Liver (tissue), 9 donors: ENCODE measurements around the gene NFATC2. TPM values are rescaled to one million over a fixed set of nuclear protein-coding genes. Genes with fewer than 3 reads are reported as not detected.
"Not testable (repeated sequence)": the region's sequence is repeated elsewhere in the genome, so short reads cannot be mapped to it uniquely, and the experiment has no call there.

ENCODE experiments used
- DNase-seq: peaks from one replicate; pipeline ENCODE4 v3.0.0-alpha.2; 2017; ENCODE audit warnings: low spot score
- H3K27ac ChIP-seq, 2 donors: one replicate each; pipeline ENCODE4 v1.7.0; 2013; ENCODE audit warnings: inconsistent platforms in 2 of 2, low read length in 2 of 2, control low read depth in 1 of 2, low read depth in 1 of 2, mild to moderate bottlenecking in 1 of 2
- H3K27me3 ChIP-seq, 4 donors: one replicate each; pipeline versions ENCODE4 v1.6.1 to v1.7.0; 2013; ENCODE audit warnings: low read length in 3 of 4, inconsistent platforms in 1 of 4, mild to moderate bottlenecking in 1 of 4, moderate library complexity in 1 of 4; ENCODE audit not compliant: control insufficient read depth in 4 of 4, insufficient read depth in 4 of 4
- H3K36me3 ChIP-seq, 4 donors: one replicate each; pipeline versions ENCODE4 v1.6.1 to v1.7.0; 2013; ENCODE audit warnings: low read length in 3 of 4, mild to moderate bottlenecking in 3 of 4, low read depth in 1 of 4, moderate library complexity in 1 of 4; ENCODE audit not compliant: control insufficient read depth in 4 of 4, insufficient read depth in 3 of 4
- H3K4me1 ChIP-seq, 4 donors: one replicate each; pipeline versions ENCODE4 v1.6.1 to v1.7.0; 2013; ENCODE audit warnings: low read length in 3 of 4, mild to moderate bottlenecking in 3 of 4, moderate library complexity in 1 of 4; ENCODE audit not compliant: control insufficient read depth in 4 of 4, insufficient read depth in 4 of 4
- H3K4me3 ChIP-seq, 3 donors: one replicate each; pipeline versions ENCODE4 v1.6.1 to v1.7.0; 2013; ENCODE audit warnings: low read length in 3 of 3, control low read depth in 1 of 3, low read depth in 1 of 3, mild to moderate bottlenecking in 1 of 3
- H3K9ac ChIP-seq, 2 donors: one replicate each; pipeline ENCODE4 v1.7.0; 2013; ENCODE audit warnings: low read length in 2 of 2, mild to moderate bottlenecking in 2 of 2, moderate library complexity in 2 of 2, control low read depth in 1 of 2, low read depth in 1 of 2
- H3K9me3 ChIP-seq, 4 donors: one replicate each; pipeline versions ENCODE4 v1.6.1 to v1.7.0; 2013; ENCODE audit warnings: low read length in 3 of 4; ENCODE audit not compliant: control insufficient read depth in 4 of 4
- EGR1 ChIP-seq, 2 donors: IDR thresholded peaks; 2 replicates each; pipeline ENCODE4 v1.6.1; 2016 to 2018; ENCODE audit warnings: antibody characterized with exemption in 2 of 2, low read depth in 2 of 2
- FOXA1 ChIP-seq: IDR thresholded peaks from 2 replicates; pipeline ENCODE4 v1.6.1; 2016; ENCODE audit warnings: antibody characterized with exemption
- JUND ChIP-seq, 2 donors: IDR thresholded peaks; 2 replicates each; pipeline ENCODE4 v1.6.1; 2016; ENCODE audit warnings: antibody characterized with exemption in 2 of 2
- NR2F2 ChIP-seq: IDR thresholded peaks from 2 replicates; pipeline ENCODE4 v1.6.1; 2016; ENCODE audit warnings: antibody characterized with exemption
- RAD21 ChIP-seq, 2 donors: IDR thresholded peaks; 2 replicates each; pipeline ENCODE4 v1.6.1; 2016; ENCODE audit warnings: antibody characterized with exemption in 2 of 2, mild to moderate bottlenecking in 2 of 2
- YY1 ChIP-seq: IDR thresholded peaks from 2 replicates; pipeline ENCODE4 v1.6.1; 2016; ENCODE audit warnings: antibody characterized with exemption, mild to moderate bottlenecking
- WGBS: extraction: QIAGEN DNeasy Blood & Tissue Kit; methylation state at CpG from one replicate; pipeline ENCODE4 v1.1.7; 2013; 5-methylcytosine and 5-hydroxymethylcytosine counted together
- polyA plus RNA-seq, 2 donors: library from polyadenylated mRNA; stranded (reverse) in 1 of 2; unstranded in 1 of 2; fragments of 200-250 nt in 1 of 2; fragments of >200 nt in 1 of 2; fragmentation: Nextera tagmentation in 1 of 2; extraction: Ambion mirVana in 1 of 2; gene quantifications; one replicate each; pipeline versions ENCODE4 v1.2.1 to v1.2.3, GENCODE V29; 2013 to 2015
- total RNA-seq, 2 donors: library from RNA; depleted of rRNA; stranded (reverse); fragments of >200 nt; gene quantifications; one replicate each; pipeline ENCODE4 v1.2.3, GENCODE V29; 2014
- TF ChIP-seq, protein P1 (sequence below): fragments of 150-350 bp; IDR thresholded peaks from 2 replicates; pipeline ENCODE4 v1.5.1; 2017; ENCODE audit warnings: improper control_type of control experiment, low read depth, low read length; ENCODE audit not compliant: missing input control
- TF ChIP-seq, protein P2 (sequence below): IDR thresholded peaks from 2 replicates; pipeline ENCODE4 v1.6.1; 2016; ENCODE audit warnings: antibody characterized with exemption, mild to moderate bottlenecking
- TF ChIP-seq, protein P3 (sequence below): IDR thresholded peaks from 2 replicates; pipeline ENCODE4 v1.6.1; 2016; ENCODE audit warnings: antibody characterized with exemption
- donor health status: healthy.
- donor health status: healthy.
- donor health status: healthy.
- donor health status: healthy.
- donor health status: healthy.

Gene NFATC2
- total and polyA plus RNA-seq, 4 donors: 1.2 to 6.7 (median 2.6) TPM

DNA sequence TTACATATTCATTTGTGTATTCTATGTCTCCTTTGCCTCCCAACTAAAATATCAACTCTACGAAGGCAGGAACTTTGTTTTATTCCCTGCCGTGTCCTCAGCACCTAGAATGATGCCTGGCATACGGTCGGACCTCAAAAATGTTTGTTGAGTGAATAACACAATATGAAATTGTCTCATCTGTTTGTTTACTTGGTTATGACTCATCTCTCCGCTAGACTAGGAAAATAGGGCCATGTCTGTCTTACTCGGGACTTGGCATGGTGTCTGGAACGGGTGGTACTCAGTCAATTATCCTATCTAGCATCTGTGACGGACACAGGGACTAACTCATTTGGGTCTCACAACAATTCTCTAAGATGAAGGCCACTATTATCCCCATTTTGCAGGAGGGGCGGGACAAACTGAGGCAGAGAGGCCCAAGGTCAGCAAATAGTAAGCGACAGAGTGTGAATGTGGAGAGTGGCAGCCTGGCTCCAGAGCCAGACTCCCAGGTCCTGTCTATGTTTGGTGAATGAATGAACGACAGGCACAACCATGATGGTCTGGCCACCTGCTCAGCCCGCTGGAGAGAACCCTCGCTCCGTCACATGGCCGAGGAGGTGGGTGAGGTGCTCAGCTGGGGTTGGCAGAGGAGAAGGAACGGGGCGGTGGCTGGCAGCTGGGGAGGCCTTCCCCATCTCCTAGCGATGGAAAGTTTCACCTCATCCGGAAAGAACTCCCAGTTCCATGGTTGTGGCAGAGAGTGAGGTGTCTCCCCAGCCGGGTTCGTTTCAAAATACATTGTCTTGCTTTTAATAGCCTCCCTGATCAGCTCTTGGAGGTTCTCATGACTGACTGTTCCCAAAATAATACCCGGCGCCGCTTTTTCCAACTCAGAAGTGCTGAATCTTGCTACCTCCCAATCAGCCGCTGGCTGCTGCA is 27.6 kb upstream of the NFATC2 start:
- Histone ChIP-seq H3K4me3 (no peak overlapping the region), H3K27me3 (no peaks in the 10 kb centered on the region), H3K9me3 (no peaks in the 10 kb centered on the region), H3K36me3 (no peaks in the 10 kb centered on the region), H3K27ac (no peak overlapping the region), H3K9ac (no peak overlapping the region), H3K4me1 (no peaks in the 10 kb centered on the region)
- DNase-seq: no peak
- 82% methylated on average over 25 of the region's 25 CpGs for WGBS
- TF ChIP-seq, protein P1, sequence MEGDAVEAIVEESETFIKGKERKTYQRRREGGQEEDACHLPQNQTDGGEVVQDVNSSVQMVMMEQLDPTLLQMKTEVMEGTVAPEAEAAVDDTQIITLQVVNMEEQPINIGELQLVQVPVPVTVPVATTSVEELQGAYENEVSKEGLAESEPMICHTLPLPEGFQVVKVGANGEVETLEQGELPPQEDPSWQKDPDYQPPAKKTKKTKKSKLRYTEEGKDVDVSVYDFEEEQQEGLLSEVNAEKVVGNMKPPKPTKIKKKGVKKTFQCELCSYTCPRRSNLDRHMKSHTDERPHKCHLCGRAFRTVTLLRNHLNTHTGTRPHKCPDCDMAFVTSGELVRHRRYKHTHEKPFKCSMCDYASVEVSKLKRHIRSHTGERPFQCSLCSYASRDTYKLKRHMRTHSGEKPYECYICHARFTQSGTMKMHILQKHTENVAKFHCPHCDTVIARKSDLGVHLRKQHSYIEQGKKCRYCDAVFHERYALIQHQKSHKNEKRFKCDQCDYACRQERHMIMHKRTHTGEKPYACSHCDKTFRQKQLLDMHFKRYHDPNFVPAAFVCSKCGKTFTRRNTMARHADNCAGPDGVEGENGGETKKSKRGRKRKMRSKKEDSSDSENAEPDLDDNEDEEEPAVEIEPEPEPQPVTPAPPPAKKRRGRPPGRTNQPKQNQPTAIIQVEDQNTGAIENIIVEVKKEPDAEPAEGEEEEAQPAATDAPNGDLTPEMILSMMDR: no peak
- TF ChIP-seq JUND (IDR thresholded peaks at IDR 0.05): no peak
- TF ChIP-seq, protein P2, sequence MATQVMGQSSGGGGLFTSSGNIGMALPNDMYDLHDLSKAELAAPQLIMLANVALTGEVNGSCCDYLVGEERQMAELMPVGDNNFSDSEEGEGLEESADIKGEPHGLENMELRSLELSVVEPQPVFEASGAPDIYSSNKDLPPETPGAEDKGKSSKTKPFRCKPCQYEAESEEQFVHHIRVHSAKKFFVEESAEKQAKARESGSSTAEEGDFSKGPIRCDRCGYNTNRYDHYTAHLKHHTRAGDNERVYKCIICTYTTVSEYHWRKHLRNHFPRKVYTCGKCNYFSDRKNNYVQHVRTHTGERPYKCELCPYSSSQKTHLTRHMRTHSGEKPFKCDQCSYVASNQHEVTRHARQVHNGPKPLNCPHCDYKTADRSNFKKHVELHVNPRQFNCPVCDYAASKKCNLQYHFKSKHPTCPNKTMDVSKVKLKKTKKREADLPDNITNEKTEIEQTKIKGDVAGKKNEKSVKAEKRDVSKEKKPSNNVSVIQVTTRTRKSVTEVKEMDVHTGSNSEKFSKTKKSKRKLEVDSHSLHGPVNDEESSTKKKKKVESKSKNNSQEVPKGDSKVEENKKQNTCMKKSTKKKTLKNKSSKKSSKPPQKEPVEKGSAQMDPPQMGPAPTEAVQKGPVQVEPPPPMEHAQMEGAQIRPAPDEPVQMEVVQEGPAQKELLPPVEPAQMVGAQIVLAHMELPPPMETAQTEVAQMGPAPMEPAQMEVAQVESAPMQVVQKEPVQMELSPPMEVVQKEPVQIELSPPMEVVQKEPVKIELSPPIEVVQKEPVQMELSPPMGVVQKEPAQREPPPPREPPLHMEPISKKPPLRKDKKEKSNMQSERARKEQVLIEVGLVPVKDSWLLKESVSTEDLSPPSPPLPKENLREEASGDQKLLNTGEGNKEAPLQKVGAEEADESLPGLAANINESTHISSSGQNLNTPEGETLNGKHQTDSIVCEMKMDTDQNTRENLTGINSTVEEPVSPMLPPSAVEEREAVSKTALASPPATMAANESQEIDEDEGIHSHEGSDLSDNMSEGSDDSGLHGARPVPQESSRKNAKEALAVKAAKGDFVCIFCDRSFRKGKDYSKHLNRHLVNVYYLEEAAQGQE: no peak
- TF ChIP-seq FOXA1: no peak
- TF ChIP-seq RAD21 (IDR thresholded peaks at IDR 0.05): no peak
- TF ChIP-seq, protein P3, sequence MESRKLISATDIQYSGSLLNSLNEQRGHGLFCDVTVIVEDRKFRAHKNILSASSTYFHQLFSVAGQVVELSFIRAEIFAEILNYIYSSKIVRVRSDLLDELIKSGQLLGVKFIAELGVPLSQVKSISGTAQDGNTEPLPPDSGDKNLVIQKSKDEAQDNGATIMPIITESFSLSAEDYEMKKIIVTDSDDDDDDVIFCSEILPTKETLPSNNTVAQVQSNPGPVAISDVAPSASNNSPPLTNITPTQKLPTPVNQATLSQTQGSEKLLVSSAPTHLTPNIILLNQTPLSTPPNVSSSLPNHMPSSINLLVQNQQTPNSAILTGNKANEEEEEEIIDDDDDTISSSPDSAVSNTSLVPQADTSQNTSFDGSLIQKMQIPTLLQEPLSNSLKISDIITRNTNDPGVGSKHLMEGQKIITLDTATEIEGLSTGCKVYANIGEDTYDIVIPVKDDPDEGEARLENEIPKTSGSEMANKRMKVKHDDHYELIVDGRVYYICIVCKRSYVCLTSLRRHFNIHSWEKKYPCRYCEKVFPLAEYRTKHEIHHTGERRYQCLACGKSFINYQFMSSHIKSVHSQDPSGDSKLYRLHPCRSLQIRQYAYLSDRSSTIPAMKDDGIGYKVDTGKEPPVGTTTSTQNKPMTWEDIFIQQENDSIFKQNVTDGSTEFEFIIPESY: no peak
- no peak for TF ChIP-seq EGR1 (IDR thresholded peaks at IDR 0.05; ENCODE audit: low read depth in 2 of 2)
- no peak for TF ChIP-seq YY1
- TF ChIP-seq NR2F2: no peak

DNA sequence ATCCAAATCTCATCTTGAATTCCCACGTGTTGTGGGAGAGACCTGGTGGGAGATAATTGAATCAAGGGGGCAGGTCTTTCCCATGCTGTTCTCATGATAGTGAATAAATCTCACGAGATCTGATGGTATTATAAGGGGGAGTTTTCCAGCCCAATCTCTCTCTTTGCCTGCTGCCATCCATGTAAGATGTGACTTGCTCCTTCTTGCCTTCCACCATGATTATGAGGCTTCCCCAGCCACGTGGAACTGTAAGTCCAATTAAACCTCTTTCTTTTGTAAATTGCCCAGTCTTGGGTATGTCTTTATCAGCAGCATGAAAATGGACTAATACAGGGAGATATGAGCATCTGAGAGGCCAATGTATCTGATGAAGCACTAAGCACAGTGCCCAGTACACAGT is 26.0 kb upstream of the NFATC2 start:
- H3K4me3 ChIP-seq: not testable (repeated sequence)
- WGBS: 76% methylated on average over 3 of the region's 3 CpGs

More for the DNA sequence above, 26.0 kb upstream of the NFATC2 start:
- DNase-seq, H3K4me1 ChIP-seq, H3K27ac ChIP-seq, H3K9ac ChIP-seq, H3K27me3 ChIP-seq, H3K36me3 ChIP-seq, H3K9me3 ChIP-seq: not testable (repeated sequence)
